ENCODE measurements around the gene PGC.
A peak's percentile ranks its signal among the peaks of the same experiment; 100 is the strongest.

Gene PGC

GRCh38 chr6:41743406-41744235, 3.6 kb downstream of the PGC start:
- DNase-seq: no peak

- DNase-seq: no peak
These were observed 5.3 kb downstream of the PGC start for GRCh38 chr6:41741625-41742490.

- no peak for DNase-seq
These were observed 6.6 kb downstream of the PGC start for GRCh38 chr6:41740366-41741162.

- no peak for DNase-seq
These were observed 8.2 kb downstream of the PGC start for GRCh38 chr6:41739041-41739440.

- no peak for DNase-seq
These were observed 9.5 kb downstream of the PGC start for GRCh38 chr6:41737591-41738130.

- no peak for DNase-seq
These were observed 10.2 kb downstream of the PGC start for GRCh38 chr6:41736800-41737555.

- no peak for DNase-seq
These were observed 10.9 kb downstream of the PGC start for GRCh38 chr6:41736186-41736733.

- peak; percentile 87 for DNase-seq
These were observed 11.6 kb downstream of the PGC start, which contains the start of gene TFEB for GRCh38 chr6:41735427-41736185. Gene TFEB (minus strand): TSS chr6:41735608. CDS start chr6:41691213, 44,395 bp downstream.

GRCh38 chr6:41734666-41735426, 12.4 kb downstream of the PGC start:
- peak; percentile 41 for DNase-seq

GRCh38 chr6:41733707-41734665, 13.2 kb downstream of the PGC start:
- peak; percentile 74 for DNase-seq

- no peak for DNase-seq
These were observed 13.9 kb downstream of the PGC start for GRCh38 chr6:41733360-41733706.

GRCh38 chr6:41732591-41733359, 14.4 kb downstream of the PGC start:
- DNase-seq: no peak

GRCh38 chr6:41732149-41732548, 15.0 kb downstream of the PGC start:
- no peak for DNase-seq

GRCh38 chr6:41731561-41732086, 15.6 kb downstream of the PGC start:
- no peak for DNase-seq

GRCh38 chr6:41730531-41731436, 16.4 kb downstream of the PGC start:
- no peak for DNase-seq

GRCh38 chr6:41729624-41730023, 17.6 kb downstream of the PGC start:
- DNase-seq: no peak

GRCh38 chr6:41728954-41729353, 18.2 kb downstream of the PGC start:
- DNase-seq: no peak
